Embryonic facial prominence (tissue), 1 donor: ENCODE data around the gene KBTBD13.
A peak's percentile ranks its signal among the peaks of the same experiment; 100 is the strongest.
"Not testable (repeated sequence)": the region's sequence is repeated elsewhere in the genome, so short reads cannot be mapped to it uniquely, and the experiment has no call there.

ENCODE experiments used
- DNase-seq: peaks from one replicate; pipeline ENCODE4 v3.0.0-alpha.2; 2016; ENCODE audit errors: extremely low spot score

The KBTBD13 gene

DNA sequence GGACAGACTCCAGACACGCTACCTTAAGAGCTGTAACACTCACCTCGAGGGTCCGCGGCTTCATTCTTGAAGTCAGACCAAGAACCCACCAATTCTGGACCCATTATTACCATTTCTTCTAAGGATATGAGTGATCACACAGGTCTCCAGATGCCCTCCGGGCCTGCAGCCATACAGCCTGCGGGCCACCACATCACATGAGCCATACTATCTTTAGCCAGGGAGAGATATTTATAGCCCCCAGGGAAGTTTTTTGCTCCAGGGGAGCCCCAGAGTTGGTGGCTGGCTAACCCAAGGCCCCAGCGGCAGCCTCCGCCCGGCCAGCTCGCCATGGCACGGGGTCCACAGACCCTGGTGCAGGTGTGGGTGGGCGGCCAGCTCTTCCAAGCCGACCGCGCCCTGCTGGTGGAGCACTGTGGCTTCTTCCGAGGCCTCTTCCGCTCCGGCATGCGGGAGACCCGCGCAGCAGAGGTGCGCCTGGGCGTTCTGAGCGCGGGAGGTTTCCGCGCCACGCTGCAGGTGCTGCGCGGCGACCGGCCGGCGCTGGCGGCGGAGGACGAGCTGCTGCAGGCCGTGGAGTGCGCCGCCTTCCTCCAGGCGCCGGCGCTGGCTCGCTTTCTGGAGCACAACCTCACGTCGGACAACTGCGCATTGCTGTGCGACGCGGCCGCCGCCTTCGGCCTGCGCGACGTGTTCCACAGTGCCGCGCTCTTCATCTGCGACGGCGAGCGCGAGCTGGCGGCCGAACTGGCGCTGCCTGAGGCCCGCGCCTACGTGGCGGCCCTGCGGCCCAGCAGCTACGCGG lies at the start of gene KBTBD13:
TSS of gene KBTBD13 (plus strand) at position 261 of the 805 bp plus-strand sequence. CDS start at position 331, 70 bp downstream.
- DNase-seq = no peak

DNA sequence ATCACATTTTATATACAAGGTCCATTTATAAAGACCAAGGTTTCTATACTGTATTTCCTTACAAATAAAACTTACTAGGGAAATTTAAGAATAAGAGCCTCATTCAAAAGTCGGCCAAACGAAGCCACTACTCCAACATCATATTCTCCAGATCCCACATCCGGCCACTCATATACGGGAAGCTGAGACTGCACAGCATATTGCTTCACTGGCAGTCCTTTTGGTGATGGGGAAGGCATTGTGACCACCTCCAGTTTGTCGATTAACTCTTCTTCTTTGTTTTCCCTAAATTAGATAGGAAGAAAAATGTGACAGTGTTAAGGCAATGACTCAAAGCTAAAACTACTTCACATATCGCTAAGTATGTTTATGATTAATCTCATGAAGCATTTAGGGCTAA lies 49.8 kb upstream of the KBTBD13 start:
- no peak for DNase-seq

DNA sequence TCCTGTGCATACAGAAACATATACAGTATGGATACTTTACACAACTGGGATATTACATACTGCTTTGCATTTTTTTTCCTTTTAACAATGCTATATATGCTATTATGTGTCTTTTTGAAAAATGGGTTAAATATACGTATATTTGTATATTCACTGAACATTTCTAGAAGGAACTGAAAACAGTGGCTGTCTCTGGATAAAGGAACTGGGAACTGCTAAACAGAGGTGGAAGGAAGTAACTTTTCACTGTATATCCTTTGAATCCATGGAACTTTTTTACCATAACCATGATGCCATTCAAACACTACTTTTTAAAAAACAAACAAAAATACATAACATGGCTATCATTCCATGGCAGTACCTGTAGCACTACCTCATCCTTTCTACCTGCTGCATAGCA lies 49.0 kb upstream of the KBTBD13 start:
- DNase-seq = no peak

DNA sequence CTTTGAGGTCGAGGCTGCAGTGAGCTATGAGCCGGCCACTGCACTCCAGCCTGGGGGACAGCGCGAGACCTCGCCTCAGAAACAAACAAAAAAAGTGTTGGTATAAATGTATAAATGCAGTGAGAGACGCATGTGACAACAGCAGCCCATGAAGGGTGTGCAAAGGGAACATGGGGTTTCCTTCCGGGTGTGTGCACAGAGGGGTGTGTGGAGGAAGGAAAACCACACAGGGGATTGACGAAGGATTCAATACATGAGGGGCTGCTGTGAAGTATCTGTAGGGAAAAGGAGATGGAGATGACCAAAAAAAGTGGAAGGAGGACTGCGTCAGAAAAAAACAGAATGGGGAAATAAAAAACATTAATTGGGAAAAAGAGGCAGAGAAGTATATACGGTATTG lies 48.2 kb upstream of the KBTBD13 start:
- DNase-seq = no peak

DNA sequence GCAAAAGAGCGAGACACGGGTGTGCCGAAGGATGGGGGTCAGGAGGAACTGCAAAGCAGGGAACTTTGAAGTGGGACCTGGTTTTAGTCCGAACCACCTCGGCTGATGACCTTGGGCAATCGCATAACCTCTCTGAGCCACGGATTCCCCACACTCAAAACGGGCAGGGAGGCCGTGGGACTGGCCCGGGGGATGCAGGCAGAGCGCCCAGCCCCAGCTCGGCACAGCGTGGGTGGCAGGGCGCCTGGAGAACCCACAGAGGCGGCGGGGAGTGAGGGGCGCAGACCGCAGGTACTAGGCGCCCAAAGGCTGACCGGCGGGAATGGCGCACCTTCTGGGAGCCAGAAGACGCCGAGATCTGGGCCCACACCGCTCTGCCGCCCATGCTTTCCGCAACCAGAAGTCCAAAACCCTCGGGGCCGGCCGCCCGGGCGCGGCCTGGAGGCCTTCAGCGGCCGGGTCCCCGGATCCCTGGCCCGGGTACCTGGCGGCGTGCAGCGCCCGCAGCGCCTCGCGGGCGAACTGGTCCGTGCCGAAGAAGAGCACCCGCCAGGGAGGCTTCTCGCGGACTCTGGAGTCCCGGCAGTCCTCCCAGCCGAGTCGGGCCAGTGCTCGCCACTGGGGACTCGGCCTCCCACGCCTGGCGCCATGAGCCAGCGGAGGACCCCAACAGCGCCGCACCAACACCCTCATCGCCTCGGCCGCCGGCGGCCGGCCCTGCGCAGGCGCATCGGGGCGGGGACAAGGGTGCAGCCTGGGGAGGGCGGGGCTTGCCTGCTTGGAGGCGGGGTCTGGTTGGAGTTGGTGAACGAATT lies 47.4 kb upstream of the KBTBD13 start, which contains the start of gene MTFMT:
TSS of gene MTFMT (minus strand) at position 719 of the 815 bp plus-strand sequence. CDS start at position 693, 26 bp downstream.
- DNase-seq = peak; percentile 39

DNA sequence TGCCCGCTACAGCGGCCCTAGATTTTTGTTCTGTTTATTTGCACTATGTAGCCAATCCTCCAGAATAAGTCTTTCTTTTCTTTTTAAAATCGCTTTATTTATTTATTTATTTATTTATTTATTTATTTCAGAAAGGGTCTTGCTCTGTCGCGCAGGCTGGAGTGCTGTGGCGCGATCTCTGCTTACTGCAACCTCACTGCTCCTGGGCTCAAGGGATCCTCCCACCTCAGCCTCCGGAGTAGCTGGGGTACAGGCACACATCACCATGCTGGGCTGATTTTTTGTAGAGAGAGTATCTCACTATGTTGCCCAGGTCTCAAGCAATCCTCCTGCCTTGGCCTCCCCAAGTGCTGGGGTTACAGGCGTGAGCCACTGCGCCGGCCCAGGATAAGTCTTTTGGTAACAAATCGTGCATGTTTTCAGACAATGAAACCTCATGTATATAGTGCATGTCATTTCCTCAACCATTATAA lies 46.8 kb upstream of the KBTBD13 start:
- DNase-seq = no peak

DNA sequence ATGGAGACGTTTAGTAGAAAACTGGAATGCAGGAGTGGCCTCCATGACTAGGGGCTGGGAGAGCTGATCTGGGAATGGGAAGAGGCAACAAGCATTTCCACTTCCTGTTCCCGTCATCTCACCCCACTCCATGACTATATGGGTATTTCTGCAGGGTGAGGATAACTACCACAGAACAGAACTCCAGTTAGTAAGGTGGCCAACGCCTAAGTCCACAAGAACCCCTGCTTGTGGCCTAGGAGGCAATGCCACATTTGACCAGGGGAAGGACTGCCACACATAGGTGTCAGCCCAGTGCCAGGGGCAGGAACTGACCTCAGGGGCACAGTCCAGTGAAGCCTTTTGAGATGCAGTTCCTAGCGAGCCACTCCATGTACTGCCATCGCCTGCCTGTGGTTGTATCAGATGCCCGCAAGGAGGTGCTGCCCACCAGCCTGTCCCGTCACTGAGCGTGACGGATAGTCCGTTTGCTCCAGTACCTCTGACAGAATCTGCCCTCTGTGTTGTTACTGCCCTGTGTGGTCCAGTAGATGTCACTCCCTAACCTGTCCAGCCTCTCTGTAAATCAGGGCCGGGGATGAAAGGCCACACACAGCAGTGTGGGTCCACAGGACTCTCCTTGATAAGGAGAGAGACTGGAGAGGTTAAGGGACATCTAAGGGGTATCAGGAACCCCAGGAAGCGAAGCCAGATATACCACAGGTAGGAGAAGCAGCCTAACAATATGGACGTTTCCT lies 43.6 kb upstream of the KBTBD13 start:
- no peak for DNase-seq

DNA sequence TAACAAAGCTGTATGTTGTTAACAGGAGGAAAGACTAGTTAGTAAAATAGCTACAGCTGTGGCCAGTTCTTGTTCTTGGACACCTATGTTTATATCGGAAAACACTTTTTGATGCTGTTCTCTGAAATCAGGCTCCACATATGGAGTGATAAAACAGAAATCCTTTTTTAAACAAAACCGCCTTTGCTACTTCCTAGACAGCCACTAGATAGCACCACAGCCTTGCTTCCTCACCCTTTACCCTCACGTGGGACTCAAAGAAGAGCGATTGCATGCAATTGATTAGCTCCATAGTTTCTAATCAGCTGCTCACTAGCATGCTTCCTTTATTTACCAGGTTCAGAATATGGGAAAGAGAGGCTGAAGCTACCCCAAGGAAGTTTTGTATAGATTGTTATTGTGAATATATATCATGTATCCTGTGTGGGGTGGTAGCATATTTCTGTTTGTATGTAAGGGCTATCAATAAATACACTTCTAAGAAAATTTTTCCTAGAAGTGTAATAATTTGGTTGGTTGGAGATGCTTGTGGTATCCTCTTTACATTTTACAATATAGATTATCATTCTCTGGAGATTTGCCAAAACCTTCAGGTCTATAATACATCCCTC lies 42.8 kb upstream of the KBTBD13 start:
- DNase-seq = no peak

DNA sequence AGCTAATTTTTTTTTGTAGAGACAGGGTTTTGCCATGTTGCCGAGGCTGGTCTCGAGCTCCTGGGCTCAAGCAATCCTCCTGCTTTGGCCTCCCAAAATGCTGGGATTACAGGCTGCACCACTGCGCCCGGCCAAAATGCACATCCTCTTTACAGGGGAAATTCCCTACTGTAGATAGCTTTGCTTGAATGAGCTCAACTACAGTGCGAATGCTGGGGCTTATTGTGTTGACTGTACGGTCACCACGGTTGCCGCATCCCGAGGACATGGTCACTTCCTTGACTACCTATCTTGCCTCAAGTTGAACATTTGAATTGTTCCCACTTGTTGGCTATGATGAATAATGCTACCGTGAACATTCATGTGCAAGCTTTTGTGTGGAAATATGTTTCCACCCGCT lies 41.8 kb upstream of the KBTBD13 start:
- no peak for DNase-seq

DNA sequence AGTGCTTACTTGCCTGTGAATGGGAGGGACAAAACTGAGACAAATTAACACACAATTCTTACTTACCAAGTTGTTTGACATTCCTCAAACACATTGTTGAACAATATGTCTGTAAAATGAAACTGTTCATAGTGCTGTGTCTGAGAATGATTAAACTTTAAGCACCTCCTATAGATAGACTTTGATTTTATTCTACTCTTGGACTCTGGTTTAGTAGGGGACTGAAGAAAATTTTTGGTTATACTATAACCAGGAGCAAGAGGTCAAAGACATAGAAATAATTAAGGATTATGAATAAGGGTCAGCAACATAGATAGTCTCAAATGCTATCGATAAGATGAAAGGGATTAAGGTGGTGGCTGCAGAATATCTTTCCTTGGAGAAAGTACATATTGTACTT lies 39.2 kb upstream of the KBTBD13 start:
- DNase-seq = no peak

DNA sequence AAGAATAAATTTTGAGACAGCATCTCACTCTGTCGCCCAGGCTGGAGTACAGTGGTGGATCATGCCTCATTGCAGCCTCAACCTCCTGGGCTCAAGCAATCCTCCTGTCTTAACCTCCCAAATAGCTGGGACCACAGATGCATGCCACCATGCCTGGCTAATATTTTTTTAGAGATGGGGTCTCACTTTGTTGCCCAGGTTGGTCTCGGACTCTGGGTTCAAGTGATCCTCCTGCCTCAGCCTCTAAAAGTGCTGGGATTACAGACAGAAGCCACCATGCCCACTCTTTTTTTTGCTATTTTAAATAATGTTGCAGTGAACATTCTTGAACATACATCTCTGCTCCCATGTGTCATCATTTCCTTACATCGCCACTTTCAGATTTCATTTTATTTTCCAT lies 38.1 kb upstream of the KBTBD13 start:
- no peak for DNase-seq

DNA sequence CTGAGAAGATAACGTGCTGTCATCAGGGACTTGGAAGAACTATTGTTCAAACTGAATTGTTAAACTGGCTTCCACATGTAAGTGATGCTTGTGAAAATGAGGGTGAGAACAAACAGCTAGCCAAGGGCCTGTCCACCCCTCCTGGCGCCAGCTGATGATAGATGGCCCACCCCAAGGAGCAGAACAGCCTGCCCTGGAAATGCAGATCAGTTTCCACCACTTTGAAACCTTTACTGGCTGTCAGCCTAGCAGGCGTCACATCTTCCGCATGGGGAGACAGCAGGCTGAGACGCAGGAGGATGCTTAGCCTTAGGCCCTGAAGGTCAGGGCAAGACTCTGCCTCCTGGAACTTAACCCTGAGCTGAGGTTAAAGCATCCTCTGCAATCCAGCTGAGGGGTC lies 37.7 kb upstream of the KBTBD13 start:
- DNase-seq = no peak

DNA sequence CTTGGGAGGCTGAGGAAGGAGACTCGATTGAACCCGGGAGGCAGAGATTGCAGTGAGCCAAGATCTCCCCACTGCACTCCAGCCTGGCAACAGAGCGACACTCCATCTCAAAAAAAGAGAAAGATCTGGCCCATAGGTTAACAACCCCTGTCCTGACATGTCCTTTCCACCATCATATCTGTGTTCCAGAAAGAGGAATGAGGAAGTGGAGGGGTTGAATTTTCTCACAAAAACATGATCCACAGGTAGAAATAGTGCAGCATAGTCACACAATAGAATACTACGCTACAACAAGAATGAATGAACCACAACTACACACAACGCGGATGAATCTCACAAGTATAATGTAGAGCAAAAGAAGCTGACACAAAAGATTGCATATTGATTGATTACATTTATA lies 36.1 kb upstream of the KBTBD13 start:
- no peak for DNase-seq

DNA sequence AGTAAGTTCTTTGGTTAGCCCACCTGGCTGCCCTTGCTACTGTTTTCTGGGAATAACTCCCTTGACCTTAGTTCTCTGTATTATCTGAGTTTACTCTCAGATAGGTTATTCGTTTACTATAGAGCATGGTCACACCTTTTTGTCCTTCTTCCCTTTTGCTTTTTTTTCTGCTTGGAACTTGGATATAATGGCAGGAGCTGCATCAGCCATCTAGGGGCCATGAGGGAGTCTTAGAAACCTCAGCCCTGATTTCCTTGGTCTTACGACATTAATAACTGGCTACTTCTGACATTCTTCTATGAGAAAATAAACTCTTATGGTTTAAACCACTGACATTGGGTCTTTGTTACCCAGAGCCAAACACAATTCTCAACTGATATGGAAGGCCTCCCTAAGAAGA lies 34.8 kb upstream of the KBTBD13 start:
- DNase-seq = no peak

DNA sequence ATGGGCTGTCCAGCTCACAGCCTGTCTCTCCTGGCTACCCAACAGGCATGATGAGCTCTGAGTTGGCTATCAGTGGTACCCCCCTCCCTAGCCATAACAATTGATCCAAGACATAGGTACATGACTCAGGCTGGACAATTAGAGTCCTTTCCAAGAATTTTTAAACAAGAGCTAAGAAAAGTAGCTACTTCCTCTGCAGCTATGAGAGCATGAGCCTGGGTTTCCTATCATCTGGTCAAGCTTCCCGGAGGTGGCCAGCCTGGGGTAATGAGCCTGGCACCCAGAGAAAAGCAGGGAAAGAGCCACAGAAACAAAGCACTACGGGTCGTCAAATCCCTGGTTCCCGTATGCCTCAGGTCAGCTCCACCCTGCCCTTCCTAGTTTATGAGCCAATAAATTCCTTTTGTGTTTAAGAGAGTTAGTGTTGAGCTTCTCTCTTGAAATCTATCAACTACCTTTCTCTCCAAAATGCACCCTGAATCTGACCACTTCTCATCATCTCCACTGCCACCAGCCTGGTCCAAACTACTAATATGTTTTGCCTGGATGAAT lies 33.7 kb upstream of the KBTBD13 start:
- no peak for DNase-seq

DNA sequence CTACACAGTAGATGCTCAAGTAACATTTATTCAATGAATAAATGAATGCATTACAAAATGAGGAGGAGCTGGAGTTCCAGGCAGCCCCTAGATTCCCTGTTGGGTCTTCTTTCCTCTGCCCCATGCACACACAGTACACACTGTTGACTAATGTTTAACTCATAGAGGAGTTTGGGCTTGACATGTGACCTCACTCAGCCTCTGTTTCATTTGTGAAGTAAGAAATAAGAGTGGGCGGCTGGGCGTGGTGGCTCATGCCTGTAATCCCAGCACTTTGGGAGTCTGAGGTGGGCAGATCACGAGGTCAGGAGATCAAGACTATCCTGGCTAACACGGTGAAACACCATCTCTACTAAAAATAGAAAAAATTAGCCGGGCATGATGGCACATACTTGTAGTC lies 32.3 kb upstream of the KBTBD13 start:
- DNase-seq = not testable (repeated sequence)

DNA sequence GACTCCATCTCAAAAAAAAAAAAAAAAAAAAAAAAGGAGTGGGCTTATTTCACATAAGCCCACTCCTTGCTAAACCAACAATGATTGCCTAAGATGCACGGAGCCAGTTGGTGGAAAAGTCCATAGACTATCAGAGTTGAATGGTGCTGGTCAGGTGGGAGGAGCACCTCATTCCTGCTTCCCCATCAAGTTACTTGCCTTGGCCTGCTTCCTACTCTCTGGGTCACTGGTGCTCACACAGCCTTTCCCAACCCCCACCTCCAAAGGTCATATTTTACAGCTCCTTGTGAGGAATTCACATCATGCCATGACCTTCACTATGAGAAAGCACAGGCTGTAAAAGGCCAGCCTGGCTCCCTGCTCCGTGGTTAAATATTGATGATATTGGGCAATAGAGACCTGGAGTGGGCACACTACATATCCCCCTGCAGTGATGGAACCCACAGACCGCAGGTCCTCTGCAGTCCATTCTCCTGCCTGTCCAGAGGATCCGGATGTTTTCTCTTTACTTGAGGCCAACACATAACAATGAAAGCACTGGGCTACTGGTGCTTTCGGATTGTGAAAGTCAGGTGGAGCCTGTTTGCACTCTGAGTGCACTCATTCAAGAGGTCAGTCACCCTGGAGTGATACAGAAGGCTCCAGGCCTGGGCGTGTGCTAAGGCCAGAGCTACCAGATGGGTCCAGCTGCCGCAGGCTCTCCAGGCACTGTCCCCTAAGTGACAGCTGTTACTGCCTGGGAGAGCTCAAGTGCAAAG lies 31.6 kb upstream of the KBTBD13 start, which contains the start of gene SLC51B:
TSS of gene SLC51B (plus strand) at position 664 of the 758 bp plus-strand sequence. CDS start 4,618 bp downstream, outside the sequence.
- DNase-seq = no peak

DNA sequence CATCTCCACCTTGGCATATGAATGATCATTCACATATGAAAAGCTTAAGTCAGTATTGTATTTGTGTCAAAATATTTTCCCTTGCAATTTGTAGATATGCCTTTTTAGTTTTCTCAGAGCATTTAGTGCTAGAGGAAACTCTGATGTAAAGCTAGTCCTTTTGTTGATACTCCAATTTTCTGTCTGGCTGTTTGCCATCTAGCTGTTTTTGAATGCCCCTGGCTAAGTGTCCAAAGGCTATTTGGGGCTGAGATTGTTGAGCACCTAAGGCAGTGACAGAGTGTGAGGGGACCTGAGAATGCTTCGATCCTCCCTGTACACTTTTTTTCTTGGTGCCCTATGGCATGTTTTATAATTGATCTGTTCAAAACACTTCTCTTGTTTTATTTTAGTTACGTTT lies 28.3 kb upstream of the KBTBD13 start:
- DNase-seq = no peak

DNA sequence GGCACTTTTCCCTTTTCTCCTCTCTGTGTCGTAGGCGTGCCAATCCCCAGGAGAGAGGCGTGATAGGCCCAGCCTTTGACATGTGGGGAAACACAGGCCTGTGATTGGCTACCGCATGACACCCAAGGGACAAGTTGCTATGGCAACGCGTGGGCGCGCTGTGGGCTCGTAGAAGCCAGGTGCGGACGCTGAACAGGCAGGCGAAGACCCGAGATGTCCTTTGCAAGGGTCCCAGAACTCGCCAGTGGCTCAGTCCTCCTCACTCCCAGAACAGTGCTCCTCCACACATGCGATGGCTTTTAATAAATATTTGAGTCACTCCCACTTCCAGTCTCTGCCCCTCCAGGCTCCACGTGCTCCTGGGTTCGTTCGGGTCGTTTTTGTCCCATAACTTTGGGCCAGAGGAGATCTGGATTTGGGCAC lies 27.1 kb upstream of the KBTBD13 start:
- peak; percentile 68 for DNase-seq

DNA sequence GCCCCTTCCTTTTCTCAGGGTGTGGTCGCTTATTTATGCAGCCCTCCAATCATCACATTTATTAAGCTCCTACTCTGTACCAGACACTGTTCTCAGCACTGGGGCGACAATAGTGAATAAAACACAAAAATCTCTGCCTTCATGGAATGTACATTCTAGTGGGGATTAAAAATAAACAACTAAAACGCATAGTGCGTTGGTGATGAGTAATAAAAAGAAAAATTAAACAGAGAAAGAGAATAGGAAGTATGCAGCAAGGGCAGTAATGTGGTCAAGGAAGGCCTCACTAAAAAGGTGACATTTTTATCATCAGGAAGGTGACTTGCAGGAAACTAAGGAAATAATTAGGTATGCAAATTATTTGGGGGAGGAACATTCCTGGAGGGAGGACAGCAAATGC lies 26.3 kb upstream of the KBTBD13 start:
- DNase-seq = no peak
